H1 (cell line): ENCODE data around the gene CDH18. TPM values are rescaled to one million over a fixed set of nuclear protein-coding genes. Genes with fewer than 3 reads are reported as not detected.

Experiments
- CTCF ChIA-PET: fragments of 300-600 bp; sonication (Branson Sonifier 250); formaldehyde crosslinking; loops from one replicate; lab custom pipeline; 2021; ENCODE audit not compliant: partially characterized antibody; lab: Charles Lee
- POLR2A ChIA-PET: fragments of 300-600 bp; sonication (Branson Sonifier 250); formaldehyde crosslinking; loops from one replicate; lab custom pipeline; 2021; ENCODE audit warnings: inconsistent platforms; ENCODE audit not compliant: partially characterized antibody; lab: Charles Lee
- DNase-seq, 2 experiments: peaks; one replicate each; pipeline versions ENCODE4 v3.0.0 to v3.0.0-alpha.2; 2010 to 2022; ENCODE audit warnings: low spot score in 2 of 2, low read depth in 1 of 2, mixed read lengths in 1 of 2
- FAIRE-seq: peaks from 2 replicates; lab custom pipeline; 2011; peaks lifted over from hg19 to GRCh38; lab: Jason Lieb, UNC
- H2AFZ ChIP-seq: 2 replicates; pipeline ENCODE4 v1.8.1; 2012; ENCODE audit warnings: low read length, inconsistent platforms
- H2AK5ac ChIP-seq: 2 replicates; pipeline ENCODE4 v1.6.1; 2013; ENCODE audit warnings: low read depth, low read length
- H2BK120ac ChIP-seq: replicated peaks from 2 replicates; pipeline ENCODE3; 2013; ENCODE audit warnings: low read depth, low read length, inconsistent platforms
- H2BK12ac ChIP-seq: 2 replicates; pipeline ENCODE4 v1.6.1; 2013; ENCODE audit warnings: low read depth, low read length
- H2BK15ac ChIP-seq: 2 replicates; pipeline ENCODE4 v1.6.1; 2013; ENCODE audit warnings: low read length
- H2BK20ac ChIP-seq: 2 replicates; pipeline ENCODE4 v1.6.1; 2013; ENCODE audit warnings: low read length
- H2BK5ac ChIP-seq: 2 replicates; pipeline ENCODE4 v1.6.1; 2013; ENCODE audit warnings: low read depth, low read length
- H3K14ac ChIP-seq: 2 replicates; pipeline ENCODE4 v1.6.1; 2013; ENCODE audit warnings: inconsistent platforms; ENCODE audit not compliant: insufficient read length
- H3K18ac ChIP-seq: 2 replicates; pipeline ENCODE4 v1.6.1; 2013; ENCODE audit warnings: low read length; ENCODE audit errors: extremely low read depth
- H3K23ac ChIP-seq: 2 replicates; pipeline ENCODE4 v1.6.1; 2013; ENCODE audit warnings: inconsistent platforms; ENCODE audit not compliant: insufficient read length
- H3K23me2 ChIP-seq: 2 replicates; pipeline ENCODE4 v1.6.1; 2013; ENCODE audit warnings: low read depth, low read length
- H3K27ac ChIP-seq: 2 replicates; pipeline ENCODE4 v1.6.1; 2011; ENCODE audit warnings: low read depth, low read length, inconsistent platforms
- H3K27me3 ChIP-seq, 4 experiments: replicated peaks in 1 of 4; 1 replicate in 1 of 4; 2 replicates in 3 of 4; pipeline versions ENCODE4 v1.6.1 to v1.8.1; 2011 to 2013; ENCODE audit warnings: low read length in 3 of 4, mild to moderate bottlenecking in 3 of 4, inconsistent platforms in 2 of 4, mixed read lengths in 2 of 4, moderate library complexity in 1 of 4; ENCODE audit not compliant: control insufficient read depth in 3 of 4, insufficient read depth in 3 of 4; ENCODE audit errors: extremely low read depth in 1 of 4
- H3K36me3 ChIP-seq, 4 experiments: 2 replicates each; pipeline versions ENCODE4 v1.6.1 to v1.8.1; 2011 to 2013; ENCODE audit warnings: mild to moderate bottlenecking in 4 of 4, low read length in 3 of 4, moderate library complexity in 2 of 4, control low read depth in 1 of 4, inconsistent platforms in 1 of 4; ENCODE audit not compliant: insufficient read depth in 4 of 4, control insufficient read depth in 2 of 4
- H3K4ac ChIP-seq: replicated peaks from 2 replicates; pipeline ENCODE3; 2013; ENCODE audit warnings: low read length, low read depth, mixed read lengths, inconsistent platforms; ENCODE audit not compliant: insufficient read length
- H3K4me1 ChIP-seq, 4 experiments: replicated peaks in 1 of 4; 1 replicate in 1 of 4; 2 replicates in 3 of 4; pipeline versions ENCODE4 v1.6.1 to v1.8.1; 2011 to 2013; ENCODE audit warnings: low read length in 3 of 4, inconsistent platforms in 2 of 4, mixed read lengths in 1 of 4; ENCODE audit not compliant: insufficient read depth in 4 of 4, control insufficient read depth in 3 of 4
- H3K4me2 ChIP-seq, 2 experiments: 2 replicates each; pipeline versions ENCODE4 v1.6.1 to v1.8.1; 2011 to 2013; ENCODE audit warnings: low read depth in 2 of 2, low read length in 2 of 2, control low read depth in 1 of 2, inconsistent platforms in 1 of 2, mild to moderate bottlenecking in 1 of 2; ENCODE audit not compliant: insufficient read depth in 1 of 2
- H3K4me3 ChIP-seq, 4 experiments: fragments of 200-600, 300-600 bp in 1 of 4; sonication (generic), shearing (Covaris generic), sonication (Bioruptor Twin) in 1 of 4; 2 replicates each; pipeline versions ENCODE4 v1.5.1 to v1.8.1; 2011 to 2016; ENCODE audit warnings: low read length in 4 of 4, low read depth in 3 of 4, control low read depth in 2 of 4, inconsistent platforms in 2 of 4, mild to moderate bottlenecking in 2 of 4, mixed read lengths in 1 of 4, moderate library complexity in 1 of 4; ENCODE audit not compliant: insufficient read depth in 2 of 4; ENCODE audit errors: extremely low read depth in 1 of 4
- H3K56ac ChIP-seq: replicated peaks from 2 replicates; pipeline ENCODE3; 2013; ENCODE audit warnings: low read depth, mild to moderate bottlenecking, mixed read lengths, low read length, inconsistent platforms; ENCODE audit not compliant: insufficient read length
- H3K79me1 ChIP-seq: 2 replicates; pipeline ENCODE4 v1.6.1; 2013; ENCODE audit warnings: low read depth, low read length, control low read depth
- H3K79me2 ChIP-seq, 2 experiments: 2 replicates each; pipeline versions ENCODE4 v1.6.1 to v1.8.1; 2012 to 2013; ENCODE audit warnings: low read length in 2 of 2, mild to moderate bottlenecking in 2 of 2, inconsistent platforms in 1 of 2; ENCODE audit not compliant: insufficient read depth in 2 of 2, control insufficient read depth in 1 of 2
- H3K9ac ChIP-seq, 4 experiments: replicated peaks in 1 of 4; 1 replicate in 1 of 4; 2 replicates in 3 of 4; pipeline versions ENCODE4 v1.6.1 to v1.8.1; 2011 to 2013; ENCODE audit warnings: low read depth in 3 of 4, low read length in 3 of 4, control low read depth in 2 of 4, mild to moderate bottlenecking in 2 of 4, moderate library complexity in 2 of 4, inconsistent platforms in 1 of 4; ENCODE audit errors: extremely low read depth in 1 of 4
- H3K9me3 ChIP-seq, 2 experiments: 2 replicates each; pipeline versions ENCODE4 v1.6.1 to v1.8.1; 2012 to 2013; ENCODE audit warnings: mild to moderate bottlenecking in 2 of 2, moderate library complexity in 2 of 2, control low read depth in 1 of 2, inconsistent platforms in 1 of 2, low read depth in 1 of 2, low read length in 1 of 2, mixed read lengths in 1 of 2; ENCODE audit not compliant: insufficient read depth in 2 of 2
- H4K20me1 ChIP-seq, 2 experiments: replicated peaks in 1 of 2; 2 replicates each; pipeline versions ENCODE3 to v1.8.1; 2011 to 2013; ENCODE audit warnings: inconsistent platforms in 2 of 2, low read length in 2 of 2, mild to moderate bottlenecking in 1 of 2; ENCODE audit not compliant: insufficient read depth in 2 of 2, control insufficient read depth in 1 of 2
- H4K5ac ChIP-seq: 2 replicates; pipeline ENCODE4 v1.6.1; 2013; ENCODE audit warnings: low read length, low read depth, mixed read lengths, inconsistent platforms; ENCODE audit not compliant: insufficient read length
- H4K8ac ChIP-seq: 2 replicates; pipeline ENCODE4 v1.8.0; 2013; ENCODE audit warnings: mild to moderate bottlenecking, moderate library complexity, low read length, inconsistent platforms; ENCODE audit not compliant: insufficient read depth; ENCODE audit errors: extremely low read depth
- H4K91ac ChIP-seq: replicated peaks from 2 replicates; pipeline ENCODE3; 2013; ENCODE audit warnings: low read length, mixed read lengths, inconsistent platforms; ENCODE audit not compliant: insufficient read length
- GABPA ChIP-seq: IDR thresholded peaks from 2 replicates; pipeline ENCODE4 v1.6.1; 2011; ENCODE audit warnings: mild to moderate bottlenecking, low read length, moderate library complexity, borderline replicate concordance; ENCODE audit not compliant: insufficient read depth
- POLR2A ChIP-seq, 2 experiments: IDR thresholded peaks; 1 replicate in 1 of 2; 2 replicates in 1 of 2; pipeline ENCODE4 v1.6.1; 2011; ENCODE audit warnings: low read depth in 2 of 2, low read length in 2 of 2, mild to moderate bottlenecking in 2 of 2; ENCODE audit errors: control extremely low read depth in 1 of 2
- RFX5 ChIP-seq: IDR thresholded peaks from 2 replicates; pipeline ENCODE4 v1.6.1; 2011; ENCODE audit warnings: low read depth, low read length, improper control_type of control experiment, borderline replicate concordance
- TBP ChIP-seq: IDR thresholded peaks from 2 replicates; pipeline ENCODE4 v1.6.1; 2011; ENCODE audit warnings: low read depth, low read length, improper control_type of control experiment
- TEAD4 ChIP-seq: IDR thresholded peaks from 2 replicates; pipeline ENCODE4 v1.6.1; 2012; ENCODE audit warnings: low read depth, low read length, inconsistent platforms, mixed read lengths
- WGBS, 2 experiments: shearing (Covaris generic) in 1 of 2; methylation state at CpG; one replicate each; pipeline versions ENCODE4 v1.1.6 to v1.1.7; 2013 to 2015; ENCODE audit warnings: low lambda C conversion rate in 2 of 2, mixed read lengths in 2 of 2, inconsistent platforms in 1 of 2, low coverage in 1 of 2, missing lambda C conversion rate in 1 of 2; ENCODE audit not compliant: insufficient replicate concordance in 2 of 2, insufficient coverage in 1 of 2, insufficient read length in 1 of 2; ENCODE audit errors: extremely low coverage in 1 of 2, missing lambda C conversion rate in 1 of 2; 5-methylcytosine and 5-hydroxymethylcytosine counted together
- polyA plus RNA-seq, 7 experiments: library from polyadenylated mRNA; depleted of rRNA in 3 of 7; stranded (reverse) in 5 of 7; unstranded in 2 of 7; fragments of >200 nt in 5 of 7; fragments of 200-250 nt in 2 of 7; gene quantifications; 1 replicate in 5 of 7; 2 replicates in 1 of 7; 4 replicates in 1 of 7; pipeline versions ENCODE4 v1.2.1 to v1.2.3, GENCODE V29; 2011 to 2013; ENCODE audit warnings: missing spikeins in 2 of 7, mixed read lengths in 2 of 7
- total RNA-seq: library from RNA; stranded (reverse); fragmentation: NEBNext Ultra II Directional; extraction: Animal tissue kit (Norgen Biotek cat#: 25700); gene quantifications from 2 replicates; pipeline ENCODE4 v1.2.1, GENCODE V29; 2021

Gene CDH18
- total and polyA plus RNA-seq, 2 of the 8 experiments (the other 6 are each of a cell fraction or from before 2014, with no cell fraction given) = 0.30 to 0.32 TPM

DNA sequence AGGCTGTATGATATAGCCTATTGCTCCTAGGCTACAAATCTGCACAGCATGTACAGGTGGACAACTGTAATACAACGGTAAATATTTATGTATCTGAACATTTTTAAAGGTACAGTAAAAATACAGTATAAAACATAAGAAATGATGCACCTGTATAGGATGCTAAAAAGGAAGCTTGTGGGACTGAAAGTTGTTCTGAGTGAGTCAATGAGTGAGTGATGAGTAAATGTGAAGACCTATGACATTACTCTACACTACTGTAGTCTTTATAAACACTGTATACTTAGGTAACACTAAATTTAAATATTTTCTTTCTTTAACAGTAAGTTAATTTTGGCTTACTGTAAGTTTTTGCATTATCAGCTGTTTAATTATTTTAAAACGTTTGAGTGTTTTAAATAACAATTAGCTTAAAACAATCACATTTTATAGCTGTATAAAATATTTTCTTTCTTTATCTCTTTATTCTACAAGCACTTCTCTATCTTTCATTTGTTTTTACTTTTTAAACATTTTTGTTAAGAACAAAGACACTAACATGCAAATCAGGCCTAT lies 28.1 kb downstream of the CDH18 start:
- FAIRE-seq = no peak
- H4K5ac ChIP-seq = no peak overlapping the region
- H2BK120ac ChIP-seq = no peak overlapping the region
- TF ChIP-seq RFX5 (no peak), TBP (no peak), TEAD4 (no peak), POLR2A (IDR thresholded peaks at IDR 0.05; ENCODE audit: control extremely low read depth in 1 of 2, low read depth in 2 of 2, low read length in 2 of 2) (no peak), GABPA (no peak)
- H3K14ac ChIP-seq = no peak overlapping the region
- no peak overlapping the region for H2BK20ac ChIP-seq
- no peak overlapping the region for H2AFZ ChIP-seq
- no peak overlapping the region for H3K4ac ChIP-seq
- ChIA-PET CTCF (no interaction called here), POLR2A (no interaction called here)
- H3K18ac ChIP-seq = no peak overlapping the region
- peaks cover 0 to 1% (median 0%) of the 10 kb centered on the region in 4 experiments; a peak in 1 of 7 replicates for H3K27me3 ChIP-seq
- H4K20me1 ChIP-seq = no peaks in the 10 kb centered on the region
- H3K9ac ChIP-seq = no peak overlapping the region
- no peak overlapping the region for H4K8ac ChIP-seq
- H3K4me1 ChIP-seq = no peaks in the 10 kb centered on the region
- 85% methylated on average over 2 of the region's 2 CpGs; no CpG with 5 or more reads in 1 of the 2 experiments for WGBS, 2 experiments
- H3K79me1 ChIP-seq = no peaks in the 10 kb centered on the region
- H2BK5ac ChIP-seq = no peak overlapping the region
- no peak overlapping the region for H3K56ac ChIP-seq
- no peak for DNase-seq
- H4K91ac ChIP-seq = no peak overlapping the region
- no peaks in the 10 kb centered on the region for H3K9me3 ChIP-seq
- H3K36me3 ChIP-seq = no peaks in the 10 kb centered on the region
- H3K23me2 ChIP-seq = no peaks in the 10 kb centered on the region
- H3K4me3 ChIP-seq = no peak overlapping the region
- no peak overlapping the region for H2BK15ac ChIP-seq
- H3K27ac ChIP-seq = no peak overlapping the region
- H3K79me2 ChIP-seq = no peaks in the 10 kb centered on the region
- no peak overlapping the region for H2AK5ac ChIP-seq
- H2BK12ac ChIP-seq = no peak overlapping the region
- H3K23ac ChIP-seq = no peak overlapping the region
- no peak overlapping the region for H3K4me2 ChIP-seq
